Measurements from ENCODE around the gene MTIF2. TPM values are rescaled to one million over a fixed set of nuclear protein-coding genes. Genes with fewer than 3 reads are reported as not detected.
"Not testable (repeated sequence)": the region's sequence is repeated elsewhere in the genome, so short reads cannot be mapped to it uniquely, and the experiment has no call there.

Gene MTIF2
- total RNA-seq, 1 experiment from 2014 or later: 43.9 TPM

GRCh38 chr2:55277310-55277709, 8.3 kb upstream of the MTIF2 start (continued):
- TF ChIP-seq ZNF532 (CRISPR knock-in tag; IDR thresholded peaks at IDR 0.05; ENCODE audit: borderline replicate concordance) (no peak), RELA (CRISPR knock-in tag; IDR thresholded peaks at IDR 0.05; ENCODE audit: borderline replicate concordance) (no peak), ZNF232 (CRISPR knock-in tag; IDR thresholded peaks at IDR 0.05) (no peak), IRF1 (CRISPR knock-in tag; IDR thresholded peaks at IDR 0.05) (no peak), CTCF (IDR thresholded peaks at IDR 0.05) (no peak), ZBTB21 (CRISPR knock-in tag; IDR thresholded peaks at IDR 0.05; ENCODE audit: borderline replicate concordance) (no peak)

GRCh38 chr2:55274346-55274745, 5.3 kb upstream of the MTIF2 start:
- POLR2A ChIA-PET; H3K27ac Mint-ChIP-seq; ATAC-seq; DNase-seq (ENCODE audit: low spot score); H3K27me3 Mint-ChIP-seq (ENCODE audit: low read depth); CTCF ChIA-PET; H3K4me3 Mint-ChIP-seq; H3K36me3 Mint-ChIP-seq; H3K9me3 Mint-ChIP-seq: not testable (repeated sequence)
- peaks cover 21% of the 10 kb centered on the region for H3K4me1 Mint-ChIP-seq

GRCh38 chr2:55269645-55269990, 587 bp upstream of the MTIF2 start:
- DNase-seq (ENCODE audit: low spot score): no peak
- H3K4me1 Mint-ChIP-seq: peaks cover 10% of the 10 kb centered on the region; the same call in 1 of the 2 replicates
- peaks cover 6% of the 10 kb centered on the region; the same call in 1 of the 2 replicates for H3K36me3 Mint-ChIP-seq
- 0 out of 2 replicates have a peak, but pooled peaks have one; percentile 6 for ATAC-seq
- no peaks in the 10 kb centered on the region for H3K9me3 Mint-ChIP-seq
- H3K4me3 Mint-ChIP-seq: peak overlapping the region; percentile 95
- H3K27me3 Mint-ChIP-seq (ENCODE audit: low read depth): no peaks in the 10 kb centered on the region
- POLR2A ChIA-PET: no interaction called here
- H3K27ac Mint-ChIP-seq: peak overlapping the region; percentile 85
- CTCF ChIA-PET: no interaction called here
- peak; percentile 50; the same call in 1 of the 2 replicates for TF ChIP-seq ZNF512 (CRISPR knock-in tag; IDR thresholded peaks at IDR 0.05; ENCODE audit: borderline replicate concordance)
- TF ChIP-seq JAZF1 (CRISPR knock-in tag; IDR thresholded peaks at IDR 0.05): no peak

GRCh38 chr2:55268288-55268906, 634 bp downstream of the MTIF2 start:
- peaks cover 10% of the 10 kb centered on the region; the same call in 1 of the 2 replicates for H3K4me1 Mint-ChIP-seq
- ChIA-PET POLR2A (no interaction called here), CTCF (no interaction called here)
- H3K27me3 Mint-ChIP-seq (ENCODE audit: low read depth): no peaks in the 10 kb centered on the region
- ATAC-seq (no peak), DNase-seq (ENCODE audit: low spot score) (no peak)
- H3K9me3 Mint-ChIP-seq: no peaks in the 10 kb centered on the region
- peaks cover 17% of the 10 kb centered on the region for H3K36me3 Mint-ChIP-seq
- peak overlapping the region; percentile 95 for H3K4me3 Mint-ChIP-seq
- peak overlapping the region; percentile 85 for H3K27ac Mint-ChIP-seq
- TF ChIP-seq ZSCAN18 (CRISPR knock-in tag; IDR thresholded peaks at IDR 0.05) (no peak), KAT7 (CRISPR knock-in tag; IDR thresholded peaks at IDR 0.05; ENCODE audit: borderline replicate concordance) (no peak), SP1 (CRISPR knock-in tag; conservative IDR thresholded peaks at IDR 0.05) (no peak), E2F4 (CRISPR knock-in tag; IDR thresholded peaks at IDR 0.05; ENCODE audit: borderline replicate concordance, low read depth) (no peak), FOXP1 (CRISPR knock-in tag; IDR thresholded peaks at IDR 0.05; ENCODE audit: borderline replicate concordance) (no peak), ZMAT4 (CRISPR knock-in tag; IDR thresholded peaks at IDR 0.05) (no peak), PRRX2 (CRISPR knock-in tag; IDR thresholded peaks at IDR 0.05) (no peak)

Measured in WTC11 (cell line).